NCI-H345 treated with DMSO at 0.1 percent for 48 hours (cell line): ENCODE measurements around the gene KLHL22.
"Not testable (repeated sequence)": the region's sequence is repeated elsewhere in the genome, so short reads cannot be mapped to it uniquely, and the experiment has no call there.

Experiments used
- DNase-seq: peaks from one replicate; lab custom pipeline; 2025; ENCODE audit not compliant: unreplicated experiment; lab: John Stamatoyannopoulos, UW

Gene KLHL22

GRCh38 chr22:20470525-20470924, 25.1 kb downstream of the KLHL22 start:
- DNase-seq: not testable (repeated sequence)

- DNase-seq: no peak
These were observed 26.3 kb downstream of the KLHL22 start for GRCh38 chr22:20469110-20469868.

GRCh38 chr22:20466659-20467379, 28.8 kb downstream of the KLHL22 start:
- DNase-seq: no peak

GRCh38 chr22:20465759-20466077, 29.9 kb downstream of the KLHL22 start:
- no peak for DNase-seq

GRCh38 chr22:20464912-20465758, 30.5 kb downstream of the KLHL22 start:
- DNase-seq: no peak

- DNase-seq: no peak
These were observed 31.4 kb downstream of the KLHL22 start for GRCh38 chr22:20464096-20464614.

- no peak for DNase-seq
These were observed 32.1 kb downstream of the KLHL22 start for GRCh38 chr22:20463324-20464095.

- no peak for DNase-seq
These were observed 35.7 kb downstream of the KLHL22 start for GRCh38 chr22:20459862-20460261.

GRCh38 chr22:20459152-20459542, 36.4 kb downstream of the KLHL22 start:
- no peak for DNase-seq

GRCh38 chr22:20458530-20459151, 37.0 kb downstream of the KLHL22 start:
- no peak for DNase-seq

- DNase-seq: no peak
These were observed 37.9 kb downstream of the KLHL22 start for GRCh38 chr22:20457506-20458240.

GRCh38 chr22:20456722-20457076, 38.9 kb downstream of the KLHL22 start:
- DNase-seq: no peak

- DNase-seq: peak; percentile 27
These were observed 39.4 kb downstream of the KLHL22 start for GRCh38 chr22:20456064-20456721.

GRCh38 chr22:20455709-20456063, 39.9 kb downstream of the KLHL22 start:
- no peak for DNase-seq

- DNase-seq: no peak
These were observed 42.4 kb downstream of the KLHL22 start for GRCh38 chr22:20453222-20453621.

- no peak for DNase-seq
These were observed 43.7 kb downstream of the KLHL22 start for GRCh38 chr22:20451920-20452319.

- not testable (repeated sequence) for DNase-seq
These were observed 44.3 kb downstream of the KLHL22 start for GRCh38 chr22:20451129-20451778.

GRCh38 chr22:20450551-20450906, 45.1 kb downstream of the KLHL22 start:
- DNase-seq: no peak
